Ishikawa (cell line): ENCODE data around the gene UVSSA.

Experiments
- CEBPB ChIP-seq: IDR thresholded peaks from 2 replicates; pipeline ENCODE4 v1.6.1; 2012
- CREB1 ChIP-seq: IDR thresholded peaks from 2 replicates; pipeline ENCODE4 v1.6.1; 2012; ENCODE audit warnings: low read depth
- EGR1 ChIP-seq: IDR thresholded peaks from 2 replicates; pipeline ENCODE4 v1.6.1; 2012
- EP300 ChIP-seq: IDR thresholded peaks from 2 replicates; pipeline ENCODE4 v1.6.1; 2012; ENCODE audit warnings: borderline replicate concordance
- FOXM1 ChIP-seq: IDR thresholded peaks from 2 replicates; pipeline ENCODE4 v1.6.1; 2012; ENCODE audit warnings: low read depth, borderline replicate concordance
- MAX ChIP-seq: IDR thresholded peaks from 2 replicates; pipeline ENCODE4 v1.6.1; 2012
- NFIC ChIP-seq: IDR thresholded peaks from 2 replicates; pipeline ENCODE4 v1.6.1; 2012
- RAD21 ChIP-seq: IDR thresholded peaks from 2 replicates; pipeline ENCODE4 v1.6.1; 2012; ENCODE audit warnings: low read depth
- REST ChIP-seq: IDR thresholded peaks from 2 replicates; pipeline ENCODE4 v1.6.1; 2012; ENCODE audit warnings: low read depth, mild to moderate bottlenecking
- TAF1 ChIP-seq: IDR thresholded peaks from 2 replicates; pipeline ENCODE4 v1.6.1; 2012; ENCODE audit warnings: low read depth, mild to moderate bottlenecking
- TCF12 ChIP-seq: IDR thresholded peaks from 2 replicates; pipeline ENCODE4 v1.6.1; 2012; ENCODE audit warnings: low read depth
- TEAD4 ChIP-seq: IDR thresholded peaks from 2 replicates; pipeline ENCODE4 v1.6.1; 2012
- USF1 ChIP-seq: IDR thresholded peaks from 2 replicates; pipeline ENCODE4 v1.6.1; 2012
- YY1 ChIP-seq: IDR thresholded peaks from 2 replicates; pipeline ENCODE4 v1.6.1; 2012; ENCODE audit warnings: low read depth
- ZBTB7A ChIP-seq: IDR thresholded peaks from 2 replicates; pipeline ENCODE4 v1.6.1; 2012; ENCODE audit warnings: low read depth

UVSSA gene

GRCh38 chr4:1340861-1341260, 6.1 kb upstream of the UVSSA start:
- TF ChIP-seq CREB1 (no peak), TAF1 (no peak), MAX (no peak), EP300 (no peak), NFIC (no peak), FOXM1 (no peak), CEBPB (no peak), REST (no peak), TCF12 (no peak), EGR1 (no peak), YY1 (no peak), USF1 (no peak), ZBTB7A (no peak), RAD21 (no peak), TEAD4 (no peak)

- no peak for TF ChIP-seq RAD21
- no peak for TF ChIP-seq TAF1
- TF ChIP-seq REST, result no peak
- no peak for TF ChIP-seq TCF12
- TF ChIP-seq MAX, result no peak
- TF ChIP-seq TEAD4, result no peak
- TF ChIP-seq YY1, result no peak
- TF ChIP-seq FOXM1, result no peak
- no peak for TF ChIP-seq CEBPB
- TF ChIP-seq EGR1, result no peak
- no peak for TF ChIP-seq EP300
- TF ChIP-seq ZBTB7A, result no peak
- TF ChIP-seq USF1, result no peak
- TF ChIP-seq NFIC, result no peak
- no peak for TF ChIP-seq CREB1
Measured at GRCh38 chr4:1342003-1342402, 5.0 kb upstream of the UVSSA start.

- TF ChIP-seq TAF1, result no peak
- TF ChIP-seq EP300, result no peak
- no peak for TF ChIP-seq EGR1
- TF ChIP-seq REST, result no peak
- TF ChIP-seq CEBPB, result no peak
- TF ChIP-seq TEAD4, result no peak
- no peak for TF ChIP-seq YY1
- no peak for TF ChIP-seq RAD21
- TF ChIP-seq TCF12, result no peak
- TF ChIP-seq FOXM1, result no peak
- no peak for TF ChIP-seq USF1
- TF ChIP-seq MAX, result no peak
- no peak for TF ChIP-seq NFIC
- TF ChIP-seq CREB1, result no peak
- TF ChIP-seq ZBTB7A, result no peak
Measured at GRCh38 chr4:1344696-1345095, 2.3 kb upstream of the UVSSA start.
